Uterus (tissue), 2 donors: ENCODE data around the gene IGF1R.

Experiments
- POLR2A ChIP-seq, 2 donors: fragments of 450-650 bp; IDR thresholded peaks; one replicate each; pipeline ENCODE4 v1.6.1; 2016; ENCODE audit warnings: antibody characterized with exemption in 2 of 2, mild to moderate bottlenecking in 1 of 2, moderate library complexity in 1 of 2
- TF ChIP-seq, protein P1 (sequence below), 4 experiments: fragments of 200-600 bp in 2 of 4; fragments of 450-650 bp in 2 of 4; sonication (generic) in 2 of 4; IDR thresholded peaks; one replicate each; pipeline ENCODE4 v1.5.1; 2016 to 2019; ENCODE audit warnings: antibody characterized with exemption in 4 of 4, mild to moderate bottlenecking in 2 of 4, moderate library complexity in 1 of 4

DNA sequence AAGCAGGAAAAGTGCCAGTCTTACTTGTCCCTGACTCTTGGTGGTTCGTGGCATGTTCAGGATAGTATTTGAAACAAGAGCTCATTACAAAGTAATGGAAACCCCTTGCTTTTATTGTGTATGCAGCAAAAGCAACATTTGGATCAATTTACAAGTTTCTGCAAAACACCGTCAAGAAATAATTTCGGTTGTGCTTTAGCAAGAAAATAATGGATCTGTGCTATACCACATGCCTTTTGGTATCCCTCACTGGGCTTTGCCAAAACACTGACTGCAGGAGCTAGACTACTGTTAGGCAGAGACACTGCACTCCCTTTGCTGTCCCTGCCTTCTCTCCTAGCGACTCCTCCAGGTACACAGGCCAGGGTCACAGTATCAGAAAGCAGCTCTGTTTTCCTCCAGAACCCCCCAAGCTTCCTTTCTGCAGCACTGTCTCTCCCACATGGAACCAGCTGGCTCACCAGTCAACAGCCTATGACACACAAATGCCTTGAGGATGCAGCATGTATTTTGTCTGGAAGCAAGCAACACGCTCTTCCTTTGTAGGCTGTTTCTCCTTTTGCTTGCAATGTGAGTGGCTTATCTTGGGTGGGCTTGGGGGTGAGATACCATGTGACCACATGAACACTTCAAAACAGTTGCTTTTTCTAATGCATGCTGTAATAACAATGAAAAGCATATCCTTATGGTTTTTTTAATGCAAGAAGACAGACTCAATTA lies 247.8 kb downstream of the IGF1R start:
- TF ChIP-seq, protein P1, sequence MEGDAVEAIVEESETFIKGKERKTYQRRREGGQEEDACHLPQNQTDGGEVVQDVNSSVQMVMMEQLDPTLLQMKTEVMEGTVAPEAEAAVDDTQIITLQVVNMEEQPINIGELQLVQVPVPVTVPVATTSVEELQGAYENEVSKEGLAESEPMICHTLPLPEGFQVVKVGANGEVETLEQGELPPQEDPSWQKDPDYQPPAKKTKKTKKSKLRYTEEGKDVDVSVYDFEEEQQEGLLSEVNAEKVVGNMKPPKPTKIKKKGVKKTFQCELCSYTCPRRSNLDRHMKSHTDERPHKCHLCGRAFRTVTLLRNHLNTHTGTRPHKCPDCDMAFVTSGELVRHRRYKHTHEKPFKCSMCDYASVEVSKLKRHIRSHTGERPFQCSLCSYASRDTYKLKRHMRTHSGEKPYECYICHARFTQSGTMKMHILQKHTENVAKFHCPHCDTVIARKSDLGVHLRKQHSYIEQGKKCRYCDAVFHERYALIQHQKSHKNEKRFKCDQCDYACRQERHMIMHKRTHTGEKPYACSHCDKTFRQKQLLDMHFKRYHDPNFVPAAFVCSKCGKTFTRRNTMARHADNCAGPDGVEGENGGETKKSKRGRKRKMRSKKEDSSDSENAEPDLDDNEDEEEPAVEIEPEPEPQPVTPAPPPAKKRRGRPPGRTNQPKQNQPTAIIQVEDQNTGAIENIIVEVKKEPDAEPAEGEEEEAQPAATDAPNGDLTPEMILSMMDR (IDR thresholded peaks at IDR 0.05) = no peak
- no peak for TF ChIP-seq POLR2A (IDR thresholded peaks at IDR 0.05)
